ENCODE data around the gene MARCHF2. TPM values are rescaled to one million over a fixed set of nuclear protein-coding genes. Genes with fewer than 3 reads are reported as not detected.
"Not testable (repeated sequence)": the region's sequence is repeated elsewhere in the genome, so short reads cannot be mapped to it uniquely, and the experiment has no call there.

MARCHF2 gene
- total RNA-seq, 1 donor from 2014 or later: 247 TPM

GRCh38 chr19:8410718-8411117 is 2.4 kb upstream of the MARCHF2 start:
- not testable (repeated sequence) for DNase-seq

GRCh38 chr19:8413629-8413995 is 507 bp downstream of the MARCHF2 start:
- no peak for DNase-seq

GRCh38 chr19:8416796-8417195 is 3.7 kb downstream of the MARCHF2 start:
- no peak for DNase-seq

- no peak for DNase-seq
These were observed 8.7 kb downstream of the MARCHF2 start for GRCh38 chr19:8421484-8422461.

GRCh38 chr19:8423817-8424223 is 10.7 kb downstream of the MARCHF2 start:
- DNase-seq: peak; percentile 98

- not testable (repeated sequence) for DNase-seq
These were observed 12.2 kb downstream of the MARCHF2 start for GRCh38 chr19:8425331-8425730.

GRCh38 chr19:8426283-8426682 is 13.2 kb downstream of the MARCHF2 start:
- DNase-seq: no peak

- DNase-seq: no peak
These were observed 15.9 kb downstream of the MARCHF2 start for GRCh38 chr19:8429044-8429443.

- no peak for DNase-seq
These were observed 16.7 kb downstream of the MARCHF2 start for GRCh38 chr19:8429826-8430225.

GRCh38 chr19:8430650-8431049 is 17.5 kb downstream of the MARCHF2 start:
- no peak for DNase-seq

GRCh38 chr19:8438236-8438635 is 25.1 kb downstream of the MARCHF2 start:
- DNase-seq: no peak

- no peak for DNase-seq
These were observed 28.8 kb downstream of the MARCHF2 start for GRCh38 chr19:8441725-8442544.

- not testable (repeated sequence) for DNase-seq
These were observed 31.1 kb downstream of the MARCHF2 start for GRCh38 chr19:8444140-8444676.

- peak; percentile 99 for DNase-seq
These were observed 31.8 kb downstream of the MARCHF2 start, which contains the start of gene HNRNPM for GRCh38 chr19:8444677-8445487. Gene HNRNPM, plus strand, starts transcription at chr19:8444975. Its CDS starts 24 bp downstream, at chr19:8444999.

GRCh38 chr19:8445488-8446001 is 32.4 kb downstream of the MARCHF2 start:
- peak; percentile 70 for DNase-seq

GRCh38 chr19:8446061-8446709 is 33.1 kb downstream of the MARCHF2 start:
- no peak for DNase-seq

- DNase-seq: no peak
These were observed 36.7 kb downstream of the MARCHF2 start for GRCh38 chr19:8449830-8450229.

GRCh38 chr19:8451377-8451776 is 38.3 kb downstream of the MARCHF2 start:
- no peak for DNase-seq

GRCh38 chr19:8451885-8452284 is 38.8 kb downstream of the MARCHF2 start:
- peak; percentile 20 for DNase-seq

GRCh38 chr19:8452446-8453123 is 39.5 kb downstream of the MARCHF2 start:
- DNase-seq: no peak

GRCh38 chr19:8453616-8454015 is 40.5 kb downstream of the MARCHF2 start:
- DNase-seq: no peak

Data from dermis blood vessel endothelial cell (primary cell).